SKM-1 (cell line): ENCODE results near the gene GNPTG.
A peak's percentile ranks its signal among the peaks of the same experiment; 100 is the strongest.

ENCODE experiments used
- DNase-seq: peaks from one replicate; lab custom pipeline; 2025; ENCODE audit not compliant: unreplicated experiment; lab: John Stamatoyannopoulos, UW

The GNPTG gene

GRCh38 chr16:1351582-1352362 is at the start of gene GNPTG, which contains the start of gene TSR3:
Gene GNPTG, plus strand, starts transcription at chr16:1351931. Its CDS starts 35 bp downstream, at chr16:1351966.
Gene TSR3, minus strand, starts transcription at chr16:1351878. Its CDS starts 74 bp downstream, at chr16:1351804.
- DNase-seq = peak; percentile 13

DNA sequence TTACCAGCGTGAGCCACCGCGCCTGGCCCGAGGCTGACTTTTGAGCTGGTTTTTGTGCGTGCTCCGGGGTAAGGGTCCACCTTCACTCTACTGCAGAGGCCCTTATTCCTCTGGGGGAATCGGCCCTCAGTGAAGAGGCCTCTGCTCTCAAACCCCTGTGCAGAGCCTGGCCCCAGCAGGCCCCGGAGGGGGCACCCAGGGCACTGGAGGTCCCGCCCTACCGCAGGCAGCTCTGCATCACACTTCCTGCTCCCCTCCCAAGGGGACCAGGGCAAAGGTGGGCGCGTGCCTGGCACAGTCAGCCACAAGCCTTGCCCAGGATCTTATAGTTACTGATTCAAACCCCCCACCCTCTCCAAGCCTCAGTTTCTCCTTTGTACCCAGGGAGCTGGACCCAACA is 45.9 kb upstream of the GNPTG start:
- DNase-seq = no peak

GRCh38 chr16:1306334-1306733 is 45.4 kb upstream of the GNPTG start:
- DNase-seq = no peak

DNA sequence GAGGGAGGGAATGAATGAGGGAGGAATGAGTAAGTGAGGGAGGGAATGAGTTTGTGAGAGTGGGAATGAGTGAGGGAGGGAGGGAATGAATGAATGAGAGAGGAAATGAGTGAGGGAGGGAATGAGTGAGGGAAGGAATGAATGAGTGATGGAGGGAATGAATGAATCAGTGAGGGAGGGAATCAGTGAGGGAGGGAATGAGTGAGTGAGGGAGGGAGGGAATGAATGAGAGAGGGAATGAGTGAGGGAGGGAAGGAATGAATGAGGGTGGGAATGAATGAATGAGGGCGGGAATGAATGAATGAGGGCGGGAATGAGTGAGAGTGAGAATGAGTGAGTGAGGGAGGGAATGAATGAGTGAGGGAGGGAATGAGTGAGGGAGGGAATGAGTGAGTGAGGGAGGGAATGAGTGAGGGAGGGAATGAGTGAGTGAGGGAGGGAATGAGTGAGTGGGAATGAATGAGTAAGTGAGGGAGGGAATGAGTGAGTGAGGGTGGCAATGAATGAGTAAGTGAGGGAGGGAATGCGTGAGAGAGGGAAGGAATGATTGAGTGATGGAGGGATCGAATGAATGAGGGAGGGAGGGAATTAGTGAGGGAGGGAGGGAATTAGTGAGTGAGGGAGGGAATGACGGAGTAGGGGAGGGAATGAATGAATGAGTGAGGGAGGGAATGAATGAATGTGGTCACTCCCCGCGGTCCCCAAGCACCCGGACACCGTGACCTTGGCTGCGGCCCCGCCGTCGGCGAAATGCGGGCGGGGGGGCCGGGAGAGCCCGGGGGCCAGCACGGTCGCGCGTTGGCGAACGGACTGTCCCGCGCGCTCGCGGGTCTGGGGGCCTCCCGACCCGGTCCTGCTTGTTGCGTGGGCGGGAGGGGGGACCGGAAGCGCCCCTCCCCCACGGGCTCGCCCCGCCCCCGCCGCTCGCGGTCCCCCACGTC is 43.4 kb upstream of the GNPTG start:
- DNase-seq = peak; percentile 15

DNA sequence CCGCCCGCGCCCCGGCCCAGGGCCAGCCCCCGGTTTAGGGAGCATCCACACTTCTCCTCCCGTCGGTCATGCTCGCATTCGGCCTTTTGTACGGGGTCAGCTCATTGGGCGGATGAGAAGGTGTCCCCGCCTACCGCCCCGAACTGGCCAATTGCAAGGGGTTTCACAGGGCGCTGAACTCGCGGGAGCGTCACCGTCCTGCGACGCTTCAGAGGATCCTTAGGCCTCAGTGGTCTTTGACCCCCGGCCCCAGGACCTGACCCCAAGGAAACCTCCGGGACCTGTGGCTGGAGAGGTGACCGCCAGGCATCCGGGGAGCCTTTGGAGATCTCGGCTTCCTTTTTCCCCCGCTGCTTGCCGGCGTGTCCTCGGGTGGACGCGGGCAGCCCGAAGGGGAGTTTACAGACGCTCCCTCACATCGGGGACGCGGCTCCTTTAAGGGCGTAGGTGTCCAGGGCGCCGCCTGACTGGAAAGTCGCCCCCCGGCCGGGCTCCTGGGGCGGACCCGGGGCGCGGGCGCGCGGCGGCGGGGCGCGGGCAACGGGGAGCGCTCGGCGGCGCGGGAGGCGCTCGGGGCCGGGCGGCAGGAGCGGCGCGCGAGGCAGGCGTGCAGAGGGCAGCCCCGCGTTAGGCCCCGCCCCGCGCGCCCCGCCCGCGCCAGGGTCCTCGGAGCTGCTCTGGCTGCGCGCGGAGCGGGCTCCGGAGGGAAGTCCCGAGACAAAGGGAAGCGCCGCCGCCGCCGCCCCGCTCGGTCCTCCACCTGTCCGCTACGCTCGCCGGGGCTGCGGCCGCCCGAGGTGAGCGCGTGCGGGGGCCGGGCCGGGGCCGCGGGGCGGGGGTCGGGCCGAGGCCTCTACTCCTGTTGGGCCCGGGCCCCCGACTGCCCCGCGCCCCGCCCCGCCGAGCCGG is 42.5 kb upstream of the GNPTG start, which contains the start of gene UBE2I:
Gene UBE2I (plus strand): TSS at position 660 of the 909 bp plus-strand sequence. CDS start 4,395 bp downstream, outside the sequence.
- peak; percentile 85 for DNase-seq

DNA sequence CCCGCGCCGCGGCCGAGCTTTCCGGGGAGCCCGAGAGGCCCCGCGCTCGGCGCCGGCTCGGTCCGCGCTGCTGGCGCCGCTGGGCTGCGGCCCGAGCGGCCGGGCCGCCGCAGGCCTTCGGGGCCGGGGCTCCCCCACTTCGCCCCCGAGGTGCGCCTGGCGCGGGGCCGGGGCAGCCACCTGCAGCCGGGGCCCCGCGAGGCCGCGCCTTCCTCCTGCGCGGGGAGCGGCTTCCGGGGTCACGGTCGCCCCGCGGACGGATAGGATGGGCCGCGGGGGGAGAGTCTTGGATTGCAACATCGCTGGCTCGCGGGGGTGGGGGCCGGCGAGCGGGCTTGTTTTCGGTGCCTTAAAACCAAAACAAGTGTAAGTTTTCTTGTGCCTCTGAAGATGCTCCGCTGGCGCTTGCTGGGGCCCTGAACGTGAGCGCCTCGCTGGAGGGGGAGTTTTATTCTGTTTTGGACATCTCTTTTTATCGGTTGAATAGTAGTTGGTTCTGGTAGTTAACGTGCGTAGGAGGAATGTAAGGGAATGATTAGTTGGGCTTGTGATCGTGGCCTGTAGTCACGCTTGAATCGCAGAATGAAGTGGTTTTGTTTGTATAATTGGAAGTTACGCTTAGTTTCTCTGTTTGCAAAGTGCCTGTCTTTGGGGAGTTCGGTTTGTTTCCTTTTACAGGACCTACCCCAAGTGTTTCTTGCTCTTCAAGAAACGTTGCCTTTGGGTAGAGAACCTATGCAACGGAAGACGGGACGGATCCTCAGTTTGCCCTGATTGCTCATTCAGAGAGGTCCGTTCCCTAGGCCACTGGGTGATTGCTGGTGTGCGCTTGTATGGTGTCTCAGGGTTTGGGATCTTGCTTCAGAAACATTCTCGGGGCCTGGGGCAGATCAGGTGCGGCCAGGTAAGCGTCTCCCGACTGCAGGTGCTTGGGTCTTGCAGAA is 41.6 kb upstream of the GNPTG start:
- DNase-seq = peak; percentile 41

- no peak for DNase-seq
Observed at GRCh38 chr16:1310832-1311200, 40.9 kb upstream of the GNPTG start.

DNA sequence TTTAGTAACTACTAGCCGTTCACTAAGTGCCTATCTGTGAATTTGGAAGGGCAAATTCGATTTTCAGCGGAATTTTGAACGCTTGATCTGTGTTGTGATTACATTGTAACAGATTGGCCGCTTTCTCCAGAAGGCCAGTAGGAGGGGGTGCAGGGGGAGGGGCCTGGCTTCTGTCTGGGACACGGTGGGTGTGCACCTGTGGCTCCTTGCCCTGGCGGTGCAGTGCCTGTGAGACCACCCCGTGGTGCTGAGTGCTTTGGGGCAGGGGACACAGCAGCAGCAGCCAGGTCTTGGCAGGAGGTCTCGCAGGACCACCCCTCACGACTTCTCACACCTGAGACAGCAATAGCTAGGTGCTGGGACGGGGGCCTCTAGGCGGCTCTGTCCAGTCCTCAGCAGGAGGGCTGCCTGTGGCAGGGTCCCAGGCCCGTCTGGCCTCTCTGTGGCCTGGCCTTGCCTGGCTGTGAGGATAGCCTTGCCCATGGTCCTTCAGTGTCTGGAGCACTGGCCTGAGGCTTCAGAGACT is 40.5 kb upstream of the GNPTG start:
- no peak for DNase-seq

- no peak for DNase-seq
Observed at GRCh38 chr16:1311738-1312466, 39.8 kb upstream of the GNPTG start.

DNA sequence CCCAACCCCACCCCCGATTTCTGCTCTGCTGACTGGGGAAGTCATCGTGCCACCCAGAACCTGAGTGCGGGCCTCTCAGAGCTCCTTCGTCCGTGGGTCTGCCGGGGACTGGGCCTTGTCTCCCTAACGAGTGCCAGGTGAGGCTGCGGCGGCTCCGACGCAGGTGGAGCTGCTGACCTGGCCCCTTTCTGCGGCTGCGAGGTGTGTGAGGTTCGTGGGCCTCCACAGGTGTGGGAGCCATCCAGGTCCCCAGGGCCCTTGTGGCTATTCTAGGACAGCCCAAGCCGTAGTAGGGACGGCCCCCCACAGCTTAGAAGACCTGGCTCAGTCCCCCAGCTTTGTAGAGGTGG is 39.3 kb upstream of the GNPTG start:
- no peak for DNase-seq

DNA sequence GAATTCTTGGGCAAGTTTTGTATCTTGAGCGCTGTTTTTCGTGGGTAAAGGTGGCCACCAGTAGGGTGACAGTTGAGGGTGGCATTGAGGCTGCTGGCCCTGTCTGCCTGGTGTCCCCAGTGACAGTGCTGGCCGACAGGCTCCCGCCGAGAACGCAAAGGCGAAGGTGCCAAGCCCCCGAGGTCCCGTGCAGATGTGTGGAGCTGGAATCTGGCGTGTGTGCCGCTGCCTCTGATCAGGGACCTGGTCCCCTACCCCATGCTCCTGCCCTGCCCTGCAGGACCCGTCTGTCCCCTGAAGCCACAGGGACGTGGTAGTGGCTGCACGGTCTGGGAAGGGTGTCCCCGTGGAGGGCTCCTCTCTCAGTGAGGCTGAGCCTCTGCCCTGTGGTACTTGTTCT is 38.8 kb upstream of the GNPTG start:
- no peak for DNase-seq

DNA sequence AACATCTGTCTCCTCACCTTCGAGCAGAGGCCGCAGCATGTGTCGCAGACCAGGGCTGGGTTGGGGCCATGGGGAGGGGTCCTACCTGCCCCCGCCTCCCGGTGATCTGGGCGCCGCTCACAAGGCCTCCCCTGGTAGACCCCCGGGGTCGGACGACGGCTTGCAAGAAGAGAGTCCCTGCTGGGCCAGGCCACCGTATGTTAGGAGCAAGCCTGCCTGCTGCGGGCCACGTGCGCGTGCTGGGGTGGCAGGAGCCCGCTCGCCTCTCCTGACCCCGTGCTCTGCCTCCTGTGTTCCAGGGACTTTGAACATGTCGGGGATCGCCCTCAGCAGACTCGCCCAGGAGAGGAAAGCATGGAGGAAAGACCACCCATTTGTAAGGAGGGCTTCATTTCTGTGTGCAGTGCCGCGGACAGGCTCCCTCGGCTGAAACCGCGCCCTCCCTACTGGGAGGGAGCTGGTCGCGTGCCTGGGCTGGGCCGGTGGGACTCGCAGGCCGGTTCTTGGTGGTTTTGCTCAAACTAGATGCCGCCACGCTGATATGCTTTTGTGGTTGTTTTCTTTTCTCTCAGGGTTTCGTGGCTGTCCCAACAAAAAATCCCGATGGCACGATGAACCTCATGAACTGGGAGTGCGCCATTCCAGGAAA is 37.9 kb upstream of the GNPTG start:
- DNase-seq = no peak

GRCh38 chr16:1314399-1315068 is 37.2 kb upstream of the GNPTG start:
- DNase-seq = no peak

DNA sequence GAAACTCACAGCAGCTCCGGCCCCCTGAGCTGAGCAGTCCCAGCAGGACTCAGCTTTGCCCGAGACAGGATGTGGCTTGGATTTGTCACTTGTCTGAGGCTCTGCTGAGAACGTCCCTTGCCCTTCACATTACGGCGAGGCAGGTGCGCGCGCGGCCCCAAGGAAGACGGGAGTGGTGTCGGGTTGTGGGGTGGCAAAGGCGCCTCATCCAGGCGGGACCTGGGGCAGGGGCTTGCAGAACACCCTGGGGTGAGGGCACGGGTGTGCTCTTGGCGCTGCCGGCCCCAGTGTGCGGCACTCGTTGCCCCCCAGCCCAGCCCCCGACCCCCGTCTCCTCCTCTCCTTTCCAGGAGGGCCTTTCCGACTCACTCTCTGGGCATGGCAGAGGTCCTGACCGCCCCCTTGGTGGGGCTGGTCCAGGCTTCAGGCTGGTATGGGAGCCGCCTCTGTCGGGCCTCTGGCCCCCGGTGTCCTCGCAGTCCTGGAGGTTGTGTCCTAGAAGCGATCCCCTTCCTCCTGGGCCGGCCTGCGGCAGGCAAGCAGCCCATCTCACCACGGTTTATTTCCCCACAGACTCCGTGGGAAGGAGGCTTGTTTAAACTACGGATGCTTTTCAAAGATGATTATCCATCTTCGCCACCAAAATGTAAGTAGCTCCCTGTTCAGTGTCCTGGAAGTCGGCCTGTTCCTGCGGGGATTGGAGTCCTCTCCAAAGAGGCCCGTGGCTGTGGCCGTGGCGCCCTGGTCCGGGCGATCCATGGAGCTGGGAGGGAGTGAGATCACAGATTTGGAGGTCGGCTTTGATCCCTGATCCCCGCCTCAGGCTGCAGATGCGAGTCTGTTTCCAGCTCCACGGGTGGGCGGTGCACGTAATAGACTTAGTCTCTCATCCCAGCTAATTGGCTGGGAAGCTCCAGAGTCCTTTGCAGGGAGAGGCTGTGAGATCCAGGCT is 36.4 kb upstream of the GNPTG start:
- no peak for DNase-seq

DNA sequence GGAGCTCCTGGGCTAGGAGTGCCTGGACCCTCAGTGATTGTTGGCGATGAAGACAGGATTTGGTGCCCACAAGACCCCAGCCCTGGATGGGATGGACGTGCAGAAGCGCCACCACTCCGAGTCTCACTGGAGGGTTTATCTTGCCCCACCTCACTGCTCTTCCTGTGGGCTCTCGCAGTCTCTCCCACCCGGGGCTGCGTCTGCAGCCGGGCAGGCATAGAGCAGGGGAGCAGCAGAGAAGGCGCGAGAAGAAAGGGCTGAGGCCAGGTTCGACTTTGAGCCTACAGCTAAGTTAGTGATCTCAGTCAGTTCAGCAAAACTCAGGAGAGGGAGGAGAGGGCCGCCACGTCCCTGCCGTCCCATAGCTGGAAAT is 35.7 kb upstream of the GNPTG start:
- no peak for DNase-seq

DNA sequence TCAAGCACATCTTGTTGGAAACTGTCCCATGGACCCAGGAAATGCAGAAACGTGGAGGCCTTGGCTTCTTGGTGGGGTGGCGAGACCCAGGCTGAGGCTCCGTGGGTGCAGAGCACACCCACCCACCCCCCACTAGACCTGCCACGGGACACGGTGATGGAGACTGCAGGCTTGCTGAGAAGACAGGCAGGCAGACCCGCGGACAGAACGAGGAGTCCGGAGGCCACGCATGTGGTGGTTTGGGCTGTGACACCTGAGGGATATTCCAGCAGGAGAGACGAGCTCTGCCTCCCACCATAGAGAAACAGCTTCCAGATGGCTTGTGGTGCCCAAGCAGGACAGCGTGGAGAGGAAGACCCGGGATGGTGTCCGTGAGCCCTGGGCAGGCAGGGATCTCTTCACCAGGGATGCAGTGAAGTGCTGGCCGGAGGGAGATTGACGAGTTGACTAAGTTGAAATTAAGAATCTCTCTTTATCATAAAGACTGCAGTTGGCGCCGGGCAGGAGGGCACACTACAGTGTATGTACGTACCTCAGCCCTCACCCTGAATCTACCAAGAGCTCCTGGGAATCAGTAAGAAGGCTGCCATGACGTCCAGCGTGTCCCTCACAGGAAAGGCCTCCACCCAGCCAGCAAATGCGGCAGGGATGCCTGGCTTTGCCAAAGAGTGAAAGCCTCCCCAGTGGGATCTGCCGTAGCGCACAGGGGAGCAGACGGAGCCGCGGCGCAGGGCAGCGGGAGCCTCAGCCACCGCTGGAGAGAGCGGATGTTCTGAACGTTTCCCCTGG is 34.1 kb upstream of the GNPTG start:
- DNase-seq = no peak
